Breast epithelium (tissue), 3 donors: ENCODE results near the gene TOM1.

Experiments
- POLR2A ChIP-seq: fragments of 450-650 bp; IDR thresholded peaks from one replicate; pipeline ENCODE4 v1.6.1; 2016; ENCODE audit warnings: antibody characterized with exemption, mild to moderate bottlenecking, moderate library complexity
- TF ChIP-seq, protein P1 (sequence below), 3 donors: fragments of 450-650 bp; IDR thresholded peaks; one replicate each; pipeline ENCODE4 v1.5.1; 2016 to 2017; ENCODE audit warnings: antibody characterized with exemption in 3 of 3, mild to moderate bottlenecking in 3 of 3, moderate library complexity in 3 of 3

- TF ChIP-seq, protein P1, sequence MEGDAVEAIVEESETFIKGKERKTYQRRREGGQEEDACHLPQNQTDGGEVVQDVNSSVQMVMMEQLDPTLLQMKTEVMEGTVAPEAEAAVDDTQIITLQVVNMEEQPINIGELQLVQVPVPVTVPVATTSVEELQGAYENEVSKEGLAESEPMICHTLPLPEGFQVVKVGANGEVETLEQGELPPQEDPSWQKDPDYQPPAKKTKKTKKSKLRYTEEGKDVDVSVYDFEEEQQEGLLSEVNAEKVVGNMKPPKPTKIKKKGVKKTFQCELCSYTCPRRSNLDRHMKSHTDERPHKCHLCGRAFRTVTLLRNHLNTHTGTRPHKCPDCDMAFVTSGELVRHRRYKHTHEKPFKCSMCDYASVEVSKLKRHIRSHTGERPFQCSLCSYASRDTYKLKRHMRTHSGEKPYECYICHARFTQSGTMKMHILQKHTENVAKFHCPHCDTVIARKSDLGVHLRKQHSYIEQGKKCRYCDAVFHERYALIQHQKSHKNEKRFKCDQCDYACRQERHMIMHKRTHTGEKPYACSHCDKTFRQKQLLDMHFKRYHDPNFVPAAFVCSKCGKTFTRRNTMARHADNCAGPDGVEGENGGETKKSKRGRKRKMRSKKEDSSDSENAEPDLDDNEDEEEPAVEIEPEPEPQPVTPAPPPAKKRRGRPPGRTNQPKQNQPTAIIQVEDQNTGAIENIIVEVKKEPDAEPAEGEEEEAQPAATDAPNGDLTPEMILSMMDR (IDR thresholded peaks at IDR 0.05) = no peak
- TF ChIP-seq POLR2A = no peak
Observed at GRCh38 chr22:35352214-35353111, 52.8 kb downstream of the TOM1 start.
